Liver (tissue), 9 donors: ENCODE measurements around the gene PTCRA. TPM values are rescaled to one million over a fixed set of nuclear protein-coding genes. Genes with fewer than 3 reads are reported as not detected.

Experiments used
- DNase-seq: peaks from one replicate; pipeline ENCODE4 v3.0.0-alpha.2; 2017; ENCODE audit warnings: low spot score
- H3K27ac ChIP-seq, 2 donors: one replicate each; pipeline ENCODE4 v1.7.0; 2013; ENCODE audit warnings: inconsistent platforms in 2 of 2, low read length in 2 of 2, control low read depth in 1 of 2, low read depth in 1 of 2, mild to moderate bottlenecking in 1 of 2
- H3K27me3 ChIP-seq, 4 donors: one replicate each; pipeline versions ENCODE4 v1.6.1 to v1.7.0; 2013; ENCODE audit warnings: low read length in 3 of 4, inconsistent platforms in 1 of 4, mild to moderate bottlenecking in 1 of 4, moderate library complexity in 1 of 4; ENCODE audit not compliant: control insufficient read depth in 4 of 4, insufficient read depth in 4 of 4
- H3K36me3 ChIP-seq, 4 donors: one replicate each; pipeline versions ENCODE4 v1.6.1 to v1.7.0; 2013; ENCODE audit warnings: low read length in 3 of 4, mild to moderate bottlenecking in 3 of 4, low read depth in 1 of 4, moderate library complexity in 1 of 4; ENCODE audit not compliant: control insufficient read depth in 4 of 4, insufficient read depth in 3 of 4
- H3K4me1 ChIP-seq, 4 donors: one replicate each; pipeline versions ENCODE4 v1.6.1 to v1.7.0; 2013; ENCODE audit warnings: low read length in 3 of 4, mild to moderate bottlenecking in 3 of 4, moderate library complexity in 1 of 4; ENCODE audit not compliant: control insufficient read depth in 4 of 4, insufficient read depth in 4 of 4
- H3K4me3 ChIP-seq, 3 donors: one replicate each; pipeline versions ENCODE4 v1.6.1 to v1.7.0; 2013; ENCODE audit warnings: low read length in 3 of 3, control low read depth in 1 of 3, low read depth in 1 of 3, mild to moderate bottlenecking in 1 of 3
- H3K9ac ChIP-seq, 2 donors: one replicate each; pipeline ENCODE4 v1.7.0; 2013; ENCODE audit warnings: low read length in 2 of 2, mild to moderate bottlenecking in 2 of 2, moderate library complexity in 2 of 2, control low read depth in 1 of 2, low read depth in 1 of 2
- H3K9me3 ChIP-seq, 4 donors: one replicate each; pipeline versions ENCODE4 v1.6.1 to v1.7.0; 2013; ENCODE audit warnings: low read length in 3 of 4; ENCODE audit not compliant: control insufficient read depth in 4 of 4
- ATF3 ChIP-seq: IDR thresholded peaks from 2 replicates; pipeline ENCODE4 v1.6.1; 2016; ENCODE audit warnings: antibody characterized with exemption
- CTCF ChIP-seq: fragments of 150-350 bp; IDR thresholded peaks from 2 replicates; pipeline ENCODE4 v1.5.1; 2017; ENCODE audit warnings: improper control_type of control experiment, low read depth, low read length; ENCODE audit not compliant: missing input control
- EGR1 ChIP-seq, 2 donors: IDR thresholded peaks; 2 replicates each; pipeline ENCODE4 v1.6.1; 2016 to 2018; ENCODE audit warnings: antibody characterized with exemption in 2 of 2, low read depth in 2 of 2
- FOXA1 ChIP-seq: IDR thresholded peaks from 2 replicates; pipeline ENCODE4 v1.6.1; 2016; ENCODE audit warnings: antibody characterized with exemption
- FOXA2 ChIP-seq: IDR thresholded peaks from 2 replicates; pipeline ENCODE4 v1.6.1; 2016; ENCODE audit warnings: antibody characterized with exemption
- GABPA ChIP-seq, 2 donors: IDR thresholded peaks in 1 of 2; conservative IDR thresholded peaks in 1 of 2; 2 replicates each; pipeline ENCODE4 v1.6.1; 2016; ENCODE audit warnings: antibody characterized with exemption in 2 of 2, mild to moderate bottlenecking in 1 of 2, moderate library complexity in 1 of 2
- HNF4A ChIP-seq, 2 donors: conservative IDR thresholded peaks; 2 replicates each; pipeline ENCODE4 v1.6.1; 2016; ENCODE audit warnings: antibody characterized with exemption in 2 of 2, mild to moderate bottlenecking in 2 of 2
- HNF4G ChIP-seq: IDR thresholded peaks from 2 replicates; pipeline ENCODE4 v1.6.1; 2016; ENCODE audit warnings: antibody characterized with exemption
- JUND ChIP-seq, 2 donors: IDR thresholded peaks; 2 replicates each; pipeline ENCODE4 v1.6.1; 2016; ENCODE audit warnings: antibody characterized with exemption in 2 of 2
- MAX ChIP-seq: IDR thresholded peaks from 2 replicates; pipeline ENCODE4 v1.6.1; 2016; ENCODE audit warnings: antibody characterized with exemption
- NR2F2 ChIP-seq: IDR thresholded peaks from 2 replicates; pipeline ENCODE4 v1.6.1; 2016; ENCODE audit warnings: antibody characterized with exemption
- RAD21 ChIP-seq, 2 donors: IDR thresholded peaks; 2 replicates each; pipeline ENCODE4 v1.6.1; 2016; ENCODE audit warnings: antibody characterized with exemption in 2 of 2, mild to moderate bottlenecking in 2 of 2
- REST ChIP-seq: IDR thresholded peaks from 2 replicates; pipeline ENCODE4 v1.6.1; 2016; ENCODE audit warnings: antibody characterized with exemption, mild to moderate bottlenecking
- RXRA ChIP-seq, 2 donors: IDR thresholded peaks; 2 replicates each; pipeline ENCODE4 v1.6.1; 2017 to 2018; ENCODE audit warnings: antibody characterized with exemption in 2 of 2, mild to moderate bottlenecking in 1 of 2
- SP1 ChIP-seq: IDR thresholded peaks from 2 replicates; pipeline ENCODE4 v1.6.1; 2018; ENCODE audit warnings: antibody characterized with exemption, mild to moderate bottlenecking
- TAF1 ChIP-seq: conservative IDR thresholded peaks from 2 replicates; pipeline ENCODE4 v1.6.1; 2016; ENCODE audit warnings: antibody characterized with exemption, mild to moderate bottlenecking
- YY1 ChIP-seq: IDR thresholded peaks from 2 replicates; pipeline ENCODE4 v1.6.1; 2016; ENCODE audit warnings: antibody characterized with exemption, mild to moderate bottlenecking
- ZBTB33 ChIP-seq: IDR thresholded peaks from 2 replicates; pipeline ENCODE4 v1.6.1; 2016; ENCODE audit warnings: antibody characterized with exemption
- WGBS: extraction: QIAGEN DNeasy Blood & Tissue Kit; methylation state at CpG from one replicate; pipeline ENCODE4 v1.1.7; 2013; 5-methylcytosine and 5-hydroxymethylcytosine counted together
- polyA plus RNA-seq, 2 donors: library from polyadenylated mRNA; stranded (reverse) in 1 of 2; unstranded in 1 of 2; fragments of 200-250 nt in 1 of 2; fragments of >200 nt in 1 of 2; fragmentation: Nextera tagmentation in 1 of 2; extraction: Ambion mirVana in 1 of 2; gene quantifications; one replicate each; pipeline versions ENCODE4 v1.2.1 to v1.2.3, GENCODE V29; 2013 to 2015
- total RNA-seq, 2 donors: library from RNA; depleted of rRNA; stranded (reverse); fragments of >200 nt; gene quantifications; one replicate each; pipeline ENCODE4 v1.2.3, GENCODE V29; 2014
- donor health status: healthy.
- donor health status: healthy.
- donor health status: healthy.
- donor health status: healthy.
- donor health status: healthy.

The PTCRA gene
- total and polyA plus RNA-seq, 4 donors, result 0.63 to 1.1 TPM; not detected in 2

- peak overlapping the region; percentile 88 to 92 for H3K27ac ChIP-seq
- no peak for TF ChIP-seq SP1
- peak; percentile 44 to 79 for TF ChIP-seq JUND (IDR thresholded peaks at IDR 0.05)
- peak overlapping the region; percentile 65 to 83 (median 82) for H3K4me3 ChIP-seq
- no peak for DNase-seq
- no peaks in the 10 kb centered on the region for H3K9me3 ChIP-seq
- H3K9ac ChIP-seq, result peak overlapping the region; percentile 67 to 69
- H3K4me1 ChIP-seq, result peaks cover 4 to 33% (median 20%) of the 10 kb centered on the region in 4 donors
- H3K36me3 ChIP-seq, result peaks cover 0 to 4% (median 2%) of the 10 kb centered on the region in 4 donors
- H3K27me3 ChIP-seq, result no peaks in the 10 kb centered on the region
- 3% methylated on average over 16 of the region's 16 CpGs for WGBS
Measured at GRCh38 chr6:42929821-42930360, 14.0 kb downstream of the PTCRA start.

GRCh38 chr6:42932412-42932811 lies 16.6 kb downstream of the PTCRA start:
- no peak overlapping the region for H3K27ac ChIP-seq

More at GRCh38 chr6:42932412-42932811, 16.6 kb downstream of the PTCRA start:
- WGBS, result 92% methylated on average over 3 of the region's 3 CpGs
- H3K4me1 ChIP-seq, result peaks cover 4 to 47% (median 36%) of the 10 kb centered on the region in 4 donors
- TF ChIP-seq HNF4G, result no peak
- TF ChIP-seq RXRA (IDR thresholded peaks at IDR 0.05), result no peak
- no peak for TF ChIP-seq HNF4A (conservative IDR thresholded peaks at IDR 0.05)
- no peak for TF ChIP-seq FOXA2
- TF ChIP-seq MAX, result no peak
- no peak for TF ChIP-seq FOXA1
- no peak for TF ChIP-seq YY1
- no peak for TF ChIP-seq EGR1 (IDR thresholded peaks at IDR 0.05; ENCODE audit: low read depth in 2 of 2)
- no peak for TF ChIP-seq ZBTB33
- TF ChIP-seq NR2F2, result no peak
- no peak for TF ChIP-seq REST
- TF ChIP-seq JUND (IDR thresholded peaks at IDR 0.05), result no peak
- no peak for TF ChIP-seq ATF3
- TF ChIP-seq GABPA (IDR thresholded peaks at IDR 0.05 in 1 of 2, conservative IDR thresholded peaks at IDR 0.05 in 1 of 2), result no peak
- no peak for TF ChIP-seq SP1
- no peak for TF ChIP-seq TAF1
- no peak for TF ChIP-seq CTCF
- no peak for TF ChIP-seq RAD21 (IDR thresholded peaks at IDR 0.05)
- H3K36me3 ChIP-seq, result peaks cover 2 to 17% (median 5%) of the 10 kb centered on the region in 4 donors
- H3K9ac ChIP-seq, result no peak overlapping the region
- no peak overlapping the region for H3K4me3 ChIP-seq
- no peaks in the 10 kb centered on the region for H3K9me3 ChIP-seq
- no peak for DNase-seq
- H3K27me3 ChIP-seq, result no peaks in the 10 kb centered on the region
